A549 treated with CORT108297 at 1 μM for 4 hours (cell line): ENCODE measurements around the gene REXO4. TPM values are rescaled to one million over a fixed set of nuclear protein-coding genes. Genes with fewer than 3 reads are reported as not detected.

Source experiments
- total RNA-seq: library from RNA; stranded (reverse); fragments of 200-300 nt; extraction: Qiagen RNA extraction; gene quantifications from 5 replicates; pipeline ENCODE4 v1.2.3, GENCODE V29; 2022

The REXO4 gene
- 34.5 to 39.9 TPM (median 37.4 TPM) in 5 replicates for total RNA-seq

GRCh38 chr9:133417541-133418461 is at the start of gene REXO4:
Gene REXO4 (minus strand): TSS chr9:133418010. CDS start chr9:133417844, 166 bp downstream.

GRCh38 chr9:133459476-133460404 is 41.9 kb upstream of the REXO4 start, which contains the start of gene CACFD1:
Gene CACFD1 (plus strand): TSS chr9:133459978. CDS start chr9:133460067, 89 bp downstream.

DNA sequence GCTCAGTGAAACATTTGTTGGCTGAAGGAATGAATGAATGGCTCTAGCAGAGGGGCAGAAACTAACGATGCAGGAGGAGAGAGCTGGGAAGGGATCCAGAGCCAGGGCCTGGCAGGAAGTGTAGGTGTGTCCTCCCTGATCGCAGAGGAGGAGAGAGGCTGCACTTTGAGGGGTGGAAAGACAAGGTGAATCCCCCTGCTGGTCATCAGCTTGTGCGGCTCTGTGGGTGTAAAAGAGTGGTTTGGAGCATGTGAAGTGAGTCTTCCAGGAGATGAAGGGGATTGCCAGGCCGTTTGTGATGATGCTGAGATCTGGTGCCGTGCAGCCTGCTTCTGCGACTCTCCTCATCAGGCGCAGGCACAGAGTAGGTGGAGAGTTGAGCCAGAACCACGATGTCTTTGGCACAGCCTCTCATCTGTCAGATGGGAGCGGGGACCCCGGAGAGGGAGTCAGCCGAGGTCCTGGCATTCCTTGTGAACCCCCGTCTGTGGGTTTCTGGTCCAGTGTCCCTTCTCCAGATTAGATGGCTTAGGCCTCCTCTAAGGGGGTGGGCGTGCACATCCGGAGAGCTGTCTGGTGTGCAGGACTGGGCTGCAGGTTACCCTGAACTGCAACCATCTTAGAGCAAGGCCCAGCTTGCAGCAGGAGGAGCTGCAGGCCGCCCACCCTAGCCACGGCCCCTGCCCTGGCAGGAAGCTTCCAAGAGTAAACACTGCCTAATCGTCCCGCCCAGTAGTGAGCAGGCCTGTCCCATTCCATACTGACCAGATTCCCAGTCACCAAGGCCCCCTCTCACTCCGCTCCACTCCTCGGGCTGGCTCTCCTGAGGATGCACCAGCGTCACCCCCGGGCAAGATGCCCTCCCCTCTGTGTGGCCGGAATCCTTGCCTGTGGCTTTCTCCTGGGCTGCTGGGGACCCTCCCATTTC is 4.1 kb upstream of the REXO4 start, which contains the start of gene ADAMTS13:
Gene ADAMTS13, plus strand, starts transcription at position 753 of the 928 bp plus-strand sequence. Its CDS starts 77 bp downstream, at position 830.

DNA sequence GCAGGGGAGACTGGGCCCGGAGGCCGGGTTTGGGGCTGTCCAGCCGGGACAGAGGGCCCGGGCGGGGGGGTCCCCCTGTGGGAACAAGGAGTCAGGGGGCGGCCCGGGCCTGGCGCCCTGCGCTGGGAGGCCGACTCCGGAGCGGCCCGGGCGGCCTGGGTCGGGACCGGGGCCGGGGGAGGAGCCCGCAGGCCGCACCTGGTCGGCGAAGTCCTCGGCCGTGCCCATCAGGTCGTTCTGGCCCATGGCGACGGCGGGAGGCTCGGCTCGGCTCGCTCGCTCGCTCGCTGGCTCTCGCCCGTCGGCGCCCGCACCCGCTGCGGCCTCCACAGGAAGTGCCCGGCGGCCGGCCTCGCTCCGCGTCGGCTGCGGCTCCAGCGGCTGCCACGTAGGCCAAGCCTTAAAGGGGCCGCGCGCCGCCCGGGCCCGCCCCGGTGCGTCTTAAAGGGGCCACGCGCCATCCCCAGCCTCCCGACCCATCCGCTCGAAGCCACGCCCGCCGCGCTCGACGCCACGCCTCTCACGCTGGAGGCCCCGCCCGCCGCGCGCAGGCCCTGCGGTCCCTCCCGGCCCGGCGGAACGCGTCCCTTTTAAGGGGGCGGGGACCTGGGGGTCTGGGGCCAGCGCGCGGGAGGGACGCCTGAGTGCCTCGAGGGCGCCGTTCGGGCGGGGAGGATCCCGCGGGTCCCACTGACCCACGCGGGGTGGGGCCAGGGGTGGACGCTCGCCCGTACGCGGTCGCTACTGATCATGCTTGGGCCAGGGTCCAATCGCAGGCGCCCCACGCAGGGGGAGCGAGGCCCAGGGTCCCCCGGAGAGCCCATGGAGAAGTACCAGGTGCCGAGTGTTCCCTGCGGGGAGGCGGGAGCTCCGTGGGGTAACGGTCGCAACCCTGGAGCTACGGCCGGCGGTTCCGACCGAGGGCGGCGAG is 41.8 kb downstream of the REXO4 start, which contains the start of the genes STKLD1 and SURF4:
Gene STKLD1, plus strand, starts transcription at position 643 of the 931 bp plus-strand sequence. Its CDS starts 108 bp downstream, at position 751.
Gene SURF4, minus strand, starts transcription at position 337 of the 931 bp plus-strand sequence. Its CDS starts 91 bp downstream, at position 246.

DNA sequence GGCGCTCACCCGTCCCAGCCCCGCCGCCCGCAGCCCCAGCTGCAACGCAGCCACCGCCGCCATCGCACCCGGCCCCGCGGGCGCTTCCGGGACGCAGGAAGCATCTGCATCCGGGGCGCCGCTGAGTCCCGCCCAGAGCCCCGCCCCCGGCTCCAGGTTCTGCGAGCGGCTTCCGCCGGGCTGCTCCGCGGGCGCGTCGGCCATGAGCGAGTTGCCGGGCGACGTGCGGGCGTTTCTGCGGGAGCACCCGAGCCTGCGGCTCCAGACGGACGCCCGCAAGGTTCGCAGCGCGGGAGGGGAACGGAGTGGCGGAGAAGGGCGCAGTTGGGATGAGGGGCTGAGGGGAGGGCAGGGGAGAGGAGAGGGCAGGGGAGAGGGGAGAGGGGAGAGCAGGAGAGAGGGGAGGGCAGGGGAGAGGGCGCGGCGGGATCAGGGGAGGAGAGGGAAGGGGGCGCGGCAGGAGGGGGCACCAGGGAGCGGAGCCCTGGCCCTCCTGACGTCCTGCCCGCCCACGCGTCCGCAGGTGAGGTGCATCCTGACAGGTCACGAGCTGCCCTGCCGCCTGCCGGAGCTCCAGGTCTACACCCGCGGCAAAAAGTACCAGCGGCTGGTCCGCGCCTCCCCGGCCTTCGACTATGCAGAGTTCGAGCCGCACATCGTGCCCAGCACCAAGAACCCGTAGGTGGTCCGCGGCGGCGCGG is 61.3 kb downstream of the REXO4 start, which contains the start of the genes SURF1 and SURF2:
Gene SURF1, minus strand, starts transcription at position 97 of the 701 bp plus-strand sequence. Its CDS starts 34 bp downstream, at position 63.
Gene SURF2, plus strand, starts transcription at position 160 of the 701 bp plus-strand sequence. Its CDS starts 43 bp downstream, at position 203.

Other genes starting within 250 kb of the REXO4 start
- not detected in 5 replicates for gene OBP2B, start 208.8 kb downstream of the REXO4 start, total RNA-seq
- gene ABO, start 142.8 kb downstream of the REXO4 start, total RNA-seq, result not detected in 5 replicates
- 20.7 to 30.7 TPM (median 25.6 TPM) in 5 replicates for gene SURF6, start 81.8 kb downstream of the REXO4 start, total RNA-seq
- 20.9 to 35.2 TPM (median 33.6 TPM) in 5 replicates for gene MED22, start 69.9 kb downstream of the REXO4 start, total RNA-seq
- gene RPL7A, start 69.8 kb downstream of the REXO4 start, total RNA-seq, result 3,292 to 3,461 TPM (median 3,420 TPM) in 5 replicates
- 36.2 to 49.0 TPM (median 43.1 TPM) in 5 replicates for gene SURF1, start 61.5 kb downstream of the REXO4 start, total RNA-seq
- 44.5 to 60.0 TPM (median 47.0 TPM) in 5 replicates for gene SURF2, start 61.5 kb downstream of the REXO4 start, total RNA-seq
- 175 to 207 TPM (median 199 TPM) in 5 replicates for gene SURF4, start 42.0 kb downstream of the REXO4 start, total RNA-seq
- 0.71 to 1.3 TPM (median 0.96 TPM) in 5 replicates for gene STKLD1, start 41.6 kb downstream of the REXO4 start, total RNA-seq
- 0.36 to 0.78 TPM (median 0.76 TPM) in 5 replicates for gene ADAMTS13, start 4.4 kb upstream of the REXO4 start, total RNA-seq
- 2.8 to 4.9 TPM (median 4.9 TPM) in 5 replicates for gene CACFD1, start 42.0 kb upstream of the REXO4 start, total RNA-seq
- gene SLC2A6, start 61.1 kb upstream of the REXO4 start, total RNA-seq, result 15.1 to 24.6 TPM (median 22.6 TPM) in 5 replicates
- not detected in 5 replicates for gene MYMK, start 106.9 kb upstream of the REXO4 start, total RNA-seq
- not detected in 5 replicates for gene ADAMTSL2, start 116.7 kb upstream of the REXO4 start, total RNA-seq
- not detected in 5 replicates for gene FAM163B, start 191.4 kb upstream of the REXO4 start, total RNA-seq
- gene DBH, start 218.4 kb upstream of the REXO4 start, total RNA-seq, result not detected in 5 replicates